Natural killer cell (primary cell): ENCODE data around the gene LMTK2. TPM values are rescaled to one million over a fixed set of nuclear protein-coding genes. Genes with fewer than 3 reads are reported as not detected.

Experiments used
- ATAC-seq, 3 donors: fragments of 150-1000 bp in 2 of 3; fragments of 200-7000 bp in 1 of 3; cut with Tn5 transposase; 1 replicate in 1 of 3; 2 replicates in 2 of 3; pipeline ENCODE4 v1.10.0; 2021; ENCODE audit warnings: mild to moderate bottlenecking in 2 of 3, moderate library complexity in 2 of 3
- DNase-seq, 2 donors: peaks; one replicate each; pipeline versions ENCODE4 v3.0.0 to v3.0.0-alpha.2; 2013 to 2021; ENCODE audit warnings: mixed read lengths in 1 of 2
- H3K27ac ChIP-seq: one replicate; pipeline ENCODE4 v1.5.1; 2013; ENCODE audit warnings: mild to moderate bottlenecking, low read length
- H3K27me3 ChIP-seq: one replicate; pipeline ENCODE4 v1.6.1; 2013; ENCODE audit warnings: low read length; ENCODE audit not compliant: control insufficient read depth, insufficient read depth
- H3K36me3 ChIP-seq: one replicate; pipeline ENCODE4 v1.6.1; 2013; ENCODE audit warnings: low read length; ENCODE audit not compliant: control insufficient read depth, insufficient read depth
- H3K4me1 ChIP-seq: one replicate; pipeline ENCODE4 v1.6.1; 2013; ENCODE audit warnings: low read length; ENCODE audit not compliant: control insufficient read depth, insufficient read depth
- H3K4me3 ChIP-seq: one replicate; pipeline ENCODE4 v1.5.1; 2013; ENCODE audit warnings: low read length
- H3K9me3 ChIP-seq: one replicate; pipeline ENCODE4 v1.6.1; 2013; ENCODE audit warnings: low read length; ENCODE audit not compliant: control insufficient read depth, insufficient read depth
- H3K27ac Mint-ChIP-seq, 2 donors: one replicate each; pipeline ENCODE4 v1.8.0; 2022; ENCODE audit warnings: mild to moderate bottlenecking in 2 of 2, mixed read lengths in 2 of 2, moderate library complexity in 1 of 2
- H3K27me3 Mint-ChIP-seq, 2 donors: one replicate each; pipeline ENCODE4 v1.8.0; 2022; ENCODE audit warnings: low read depth in 2 of 2, mixed read lengths in 2 of 2
- H3K36me3 Mint-ChIP-seq: one replicate; pipeline ENCODE4 v1.8.0; 2022; ENCODE audit warnings: mixed read lengths
- H3K4me1 Mint-ChIP-seq, 2 donors: one replicate each; pipeline ENCODE4 v1.8.0; 2022; ENCODE audit warnings: mixed read lengths in 2 of 2
- H3K4me3 Mint-ChIP-seq: one replicate; pipeline ENCODE4 v1.8.0; 2022; ENCODE audit warnings: mild to moderate bottlenecking, moderate library complexity, mixed read lengths
- H3K9me3 Mint-ChIP-seq, 2 donors: one replicate each; pipeline ENCODE4 v1.8.0; 2022; ENCODE audit warnings: mixed read lengths in 2 of 2
- WGBS: methylation state at CpG from one replicate; pipeline ENCODE4 v1.1.7; 2013; ENCODE audit warnings: missing lambda C conversion rate; ENCODE audit not compliant: insufficient coverage; 5-methylcytosine and 5-hydroxymethylcytosine counted together
- intact Hi-C: fragments of 100-400 bp; cut with micrococcal nuclease; formaldehyde crosslinking; loops from one replicate; pipeline ENCODE4 v1.14.2; 2022
- total RNA-seq, 4 donors: library from RNA; stranded (reverse); fragments of 120-200 nt in 1 of 4; gene quantifications; one replicate each; pipeline versions ENCODE4 v1.2.3 to v1.2.4, GENCODE V29; 2013 to 2022
- TF ChIP-seq, protein P1 (sequence below): fragments of 200-600 bp; IDR thresholded peaks from one replicate; pipeline ENCODE4 v1.8.0; 2022; ENCODE audit warnings: antibody characterized with exemption

Gene LMTK2
- total RNA-seq, 3 donors from 2014 or later (not counting 1 experiment from before 2014, with no cell fraction given) = 18.7 to 33.9 (median 26.6) TPM

DNA sequence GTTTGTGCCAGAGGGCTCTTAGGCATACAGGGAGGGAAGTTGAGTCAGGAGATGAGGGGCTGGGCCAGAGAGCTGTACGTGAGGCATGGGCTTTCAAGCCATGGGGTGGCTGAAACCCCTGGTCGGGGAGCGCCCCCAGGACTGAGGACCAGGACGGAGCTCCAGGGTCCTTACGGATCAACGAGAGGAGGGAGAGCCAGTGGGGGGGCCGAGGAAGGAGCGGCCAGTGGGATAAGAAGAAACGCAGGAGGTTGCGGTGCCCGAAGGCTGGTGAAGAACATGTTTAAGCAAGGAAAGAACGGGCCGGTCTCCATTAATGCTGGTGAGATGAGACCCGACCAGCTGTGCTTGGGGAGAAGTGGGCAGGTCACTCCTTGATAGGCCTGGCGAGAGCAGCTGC is 61.0 kb downstream of the LMTK2 start:
- DNase-seq (no peak), ATAC-seq (no peak)
- no peaks in the 10 kb centered on the region for H3K4me1 ChIP-seq
- H3K27ac ChIP-seq = no peak overlapping the region
- 95% methylated on average over 15 of the region's 15 CpGs for WGBS
- peak overlapping the region in 1 of 2 donors; percentile 70 for H3K27ac Mint-ChIP-seq
- H3K36me3 ChIP-seq = peaks cover 3% of the 10 kb centered on the region
- H3K4me3 ChIP-seq = no peak overlapping the region
- no peaks in the 10 kb centered on the region for H3K9me3 Mint-ChIP-seq
- H3K4me3 Mint-ChIP-seq = no peak overlapping the region
- TF ChIP-seq, protein P1, sequence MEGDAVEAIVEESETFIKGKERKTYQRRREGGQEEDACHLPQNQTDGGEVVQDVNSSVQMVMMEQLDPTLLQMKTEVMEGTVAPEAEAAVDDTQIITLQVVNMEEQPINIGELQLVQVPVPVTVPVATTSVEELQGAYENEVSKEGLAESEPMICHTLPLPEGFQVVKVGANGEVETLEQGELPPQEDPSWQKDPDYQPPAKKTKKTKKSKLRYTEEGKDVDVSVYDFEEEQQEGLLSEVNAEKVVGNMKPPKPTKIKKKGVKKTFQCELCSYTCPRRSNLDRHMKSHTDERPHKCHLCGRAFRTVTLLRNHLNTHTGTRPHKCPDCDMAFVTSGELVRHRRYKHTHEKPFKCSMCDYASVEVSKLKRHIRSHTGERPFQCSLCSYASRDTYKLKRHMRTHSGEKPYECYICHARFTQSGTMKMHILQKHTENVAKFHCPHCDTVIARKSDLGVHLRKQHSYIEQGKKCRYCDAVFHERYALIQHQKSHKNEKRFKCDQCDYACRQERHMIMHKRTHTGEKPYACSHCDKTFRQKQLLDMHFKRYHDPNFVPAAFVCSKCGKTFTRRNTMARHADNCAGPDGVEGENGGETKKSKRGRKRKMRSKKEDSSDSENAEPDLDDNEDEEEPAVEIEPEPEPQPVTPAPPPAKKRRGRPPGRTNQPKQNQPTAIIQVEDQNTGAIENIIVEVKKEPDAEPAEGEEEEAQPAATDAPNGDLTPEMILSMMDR = no peak
- H3K36me3 Mint-ChIP-seq = no peaks in the 10 kb centered on the region
- H3K4me1 Mint-ChIP-seq = peaks cover 5 to 10% of the 10 kb centered on the region in 2 donors
- H3K9me3 ChIP-seq = no peaks in the 10 kb centered on the region
- intact Hi-C loops = loop anchor here (1.0 kb wide), 2 partner anchors 61 to 146 kb away; partner anchors contain the start of gene LMTK2
- no peaks in the 10 kb centered on the region for H3K27me3 Mint-ChIP-seq
- no peaks in the 10 kb centered on the region for H3K27me3 ChIP-seq

GRCh38 chr7:98168181-98168903 is 61.7 kb downstream of the LMTK2 start:
- peak overlapping the region; percentile 24 to 70 for H3K27ac Mint-ChIP-seq

GRCh38 chr7:98168904-98169621 is 62.4 kb downstream of the LMTK2 start:
- Mint-ChIP-seq H3K27ac (peak overlapping the region; percentile 24 to 40), H3K9me3 (no peaks in the 10 kb centered on the region), H3K36me3 (no peaks in the 10 kb centered on the region), H3K4me3 (no peak overlapping the region), H3K27me3 (no peaks in the 10 kb centered on the region), H3K4me1 (peaks cover 5 to 10% of the 10 kb centered on the region in 2 donors)
- TF ChIP-seq, protein P1 = peak; percentile 54
- H3K4me3 ChIP-seq = no peak overlapping the region
- no peak overlapping the region for H3K27ac ChIP-seq
- ATAC-seq = no peak
- DNase-seq = no peak
- WGBS = 93% methylated on average over 5 of the region's 5 CpGs
- no peaks in the 10 kb centered on the region for H3K9me3 ChIP-seq
- H3K27me3 ChIP-seq = no peaks in the 10 kb centered on the region
- intact Hi-C loops = loop anchor here (1.0 kb wide), 2 partner anchors 63 to 148 kb away; partner anchors contain the start of gene LMTK2
- peaks cover 3% of the 10 kb centered on the region for H3K36me3 ChIP-seq
- H3K4me1 ChIP-seq = no peaks in the 10 kb centered on the region

More at GRCh38 chr7:98168181-98168903, 61.7 kb downstream of the LMTK2 start:
- intact Hi-C loops = loop anchor here (1.0 kb wide), 2 partner anchors 62 to 147 kb away; partner anchors contain the start of gene LMTK2
- ATAC-seq (peak; percentile 75 to 87 (median 80)), DNase-seq (peak; percentile 42 to 87)
- Histone ChIP-seq H3K27me3 (no peaks in the 10 kb centered on the region), H3K36me3 (peaks cover 3% of the 10 kb centered on the region), H3K9me3 (no peaks in the 10 kb centered on the region), H3K4me3 (no peak overlapping the region), H3K27ac (no peak overlapping the region), H3K4me1 (no peaks in the 10 kb centered on the region)
- no peaks in the 10 kb centered on the region for H3K36me3 Mint-ChIP-seq
- H3K4me3 Mint-ChIP-seq = no peak overlapping the region
- TF ChIP-seq, protein P1 = peak; percentile 95
- peaks cover 5 to 10% of the 10 kb centered on the region in 2 donors for H3K4me1 Mint-ChIP-seq
- H3K9me3 Mint-ChIP-seq = no peaks in the 10 kb centered on the region
- 78% methylated on average over 15 of the region's 17 CpGs for WGBS
- no peaks in the 10 kb centered on the region for H3K27me3 Mint-ChIP-seq
